ENCODE results near the gene SCARF2. TPM values are rescaled to one million over a fixed set of nuclear protein-coding genes. Genes with fewer than 3 reads are reported as not detected.

Gene SCARF2
- polyA plus RNA-seq, 2 of the 4 experiments (the other 2 are of a cell fraction): 0.35 to 0.66 TPM

DNA sequence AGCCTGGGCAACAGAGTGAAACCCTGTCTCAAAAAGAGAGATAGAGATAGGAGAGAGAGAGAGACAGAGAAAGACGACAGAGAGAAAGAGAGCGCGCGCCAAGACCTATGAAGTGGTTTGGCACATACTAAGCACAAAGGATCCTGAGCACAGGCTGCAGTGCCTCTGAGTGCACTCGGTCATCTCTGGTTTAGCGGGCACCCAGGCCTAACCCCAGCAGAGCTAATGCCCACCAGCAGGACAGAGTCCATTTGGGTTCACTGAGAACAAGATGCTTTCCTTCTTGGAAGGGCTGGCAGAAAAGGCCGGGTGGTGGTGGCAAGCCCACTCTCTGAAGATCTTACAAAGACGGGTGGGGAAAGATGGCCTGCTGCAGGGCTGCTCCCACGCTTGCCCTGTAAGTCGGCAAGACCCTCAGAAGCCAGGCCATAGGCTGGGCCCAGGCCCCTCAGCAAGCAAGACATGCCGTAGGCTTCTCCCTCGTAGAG is 3.3 kb downstream of the SCARF2 start:
- Histone ChIP-seq H3K4me2 (no peak overlapping the region), H3K4me1 (peaks cover 5% of the 10 kb centered on the region; the same call in 1 of the 3 replicates), H3K9me3 (no peaks in the 10 kb centered on the region), H3K27ac (no peak overlapping the region), H3K4me3 (no peak overlapping the region)
- 92% methylated on average over 10 of the region's 12 CpGs for WGBS (ENCODE audit: missing lambda C conversion rate)
- no peak for ATAC-seq
- ChIA-PET POLR2A (interaction anchor here (1.1 kb wide), 1 partner anchor 61 kb away, joined by 3 read pairs; the partner anchor contains the start of gene KLHL22), CTCF (interaction anchor here (1.4 to 1.5 kb wide), 2 partner anchors 16 to 22 kb away, joined by 4 to 5 read pairs; no protein-coding TSS in a partner anchor)
- TF ChIP-seq RFX5 (IDR thresholded peaks at IDR 0.05) (no peak), CHD4 (IDR thresholded peaks at IDR 0.05; ENCODE audit: borderline replicate concordance) (no peak), FOSB (CRISPR knock-in tag; IDR thresholded peaks at IDR 0.05) (no peak), JUNB (IDR thresholded peaks at IDR 0.05) (no peak), ESRRA (IDR thresholded peaks at IDR 0.05; ENCODE audit: borderline replicate concordance, low read length) (no peak), NPAS2 (CRISPR knock-in tag; IDR thresholded peaks at IDR 0.05; ENCODE audit: borderline replicate concordance) (no peak), HDAC2 (IDR thresholded peaks at IDR 0.05) (no peak), RARB (CRISPR knock-in tag; IDR thresholded peaks at IDR 0.05) (no peak), ZC3H11A (IDR thresholded peaks at IDR 0.05) (no peak), HEYL (CRISPR knock-in tag; IDR thresholded peaks at IDR 0.05) (no peak), GATA3 (IDR thresholded peaks at IDR 0.05; ENCODE audit: borderline replicate concordance) (no peak), HOXB13 (CRISPR knock-in tag; IDR thresholded peaks at IDR 0.05; ENCODE audit: low read depth) (no peak), BHLHE40 (IDR thresholded peaks at IDR 0.05; ENCODE audit: low read depth, low read length) (no peak)
- TF ChIP-seq, protein P1, sequence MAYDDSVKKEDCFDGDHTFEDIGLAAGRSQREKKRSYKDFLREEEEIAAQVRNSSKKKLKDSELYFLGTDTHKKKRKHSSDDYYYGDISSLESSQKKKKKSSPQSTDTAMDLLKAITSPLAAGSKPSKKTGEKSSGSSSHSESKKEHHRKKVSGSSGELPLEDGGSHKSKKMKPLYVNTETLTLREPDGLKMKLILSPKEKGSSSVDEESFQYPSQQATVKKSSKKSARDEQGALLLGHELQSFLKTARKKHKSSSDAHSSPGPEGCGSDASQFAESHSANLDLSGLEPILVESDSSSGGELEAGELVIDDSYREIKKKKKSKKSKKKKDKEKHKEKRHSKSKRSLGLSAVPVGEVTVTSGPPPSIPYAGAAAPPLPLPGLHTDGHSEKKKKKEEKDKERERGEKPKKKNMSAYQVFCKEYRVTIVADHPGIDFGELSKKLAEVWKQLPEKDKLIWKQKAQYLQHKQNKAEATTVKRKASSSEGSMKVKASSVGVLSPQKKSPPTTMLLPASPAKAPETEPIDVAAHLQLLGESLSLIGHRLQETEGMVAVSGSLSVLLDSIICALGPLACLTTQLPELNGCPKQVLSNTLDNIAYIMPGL (CRISPR knock-in tag; IDR thresholded peaks at IDR 0.05; ENCODE audit: borderline replicate concordance): no peak
- TF ChIP-seq, protein P2, sequence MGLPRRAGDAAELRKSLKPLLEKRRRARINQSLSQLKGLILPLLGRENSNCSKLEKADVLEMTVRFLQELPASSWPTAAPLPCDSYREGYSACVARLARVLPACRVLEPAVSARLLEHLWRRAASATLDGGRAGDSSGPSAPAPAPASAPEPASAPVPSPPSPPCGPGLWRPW (IDR thresholded peaks at IDR 0.05): no peak
- TF ChIP-seq, protein P3, sequence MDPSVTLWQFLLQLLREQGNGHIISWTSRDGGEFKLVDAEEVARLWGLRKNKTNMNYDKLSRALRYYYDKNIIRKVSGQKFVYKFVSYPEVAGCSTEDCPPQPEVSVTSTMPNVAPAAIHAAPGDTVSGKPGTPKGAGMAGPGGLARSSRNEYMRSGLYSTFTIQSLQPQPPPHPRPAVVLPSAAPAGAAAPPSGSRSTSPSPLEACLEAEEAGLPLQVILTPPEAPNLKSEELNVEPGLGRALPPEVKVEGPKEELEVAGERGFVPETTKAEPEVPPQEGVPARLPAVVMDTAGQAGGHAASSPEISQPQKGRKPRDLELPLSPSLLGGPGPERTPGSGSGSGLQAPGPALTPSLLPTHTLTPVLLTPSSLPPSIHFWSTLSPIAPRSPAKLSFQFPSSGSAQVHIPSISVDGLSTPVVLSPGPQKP (IDR thresholded peaks at IDR 0.05; ENCODE audit: low read depth, low read length): no peak
- TF ChIP-seq, protein P4, sequence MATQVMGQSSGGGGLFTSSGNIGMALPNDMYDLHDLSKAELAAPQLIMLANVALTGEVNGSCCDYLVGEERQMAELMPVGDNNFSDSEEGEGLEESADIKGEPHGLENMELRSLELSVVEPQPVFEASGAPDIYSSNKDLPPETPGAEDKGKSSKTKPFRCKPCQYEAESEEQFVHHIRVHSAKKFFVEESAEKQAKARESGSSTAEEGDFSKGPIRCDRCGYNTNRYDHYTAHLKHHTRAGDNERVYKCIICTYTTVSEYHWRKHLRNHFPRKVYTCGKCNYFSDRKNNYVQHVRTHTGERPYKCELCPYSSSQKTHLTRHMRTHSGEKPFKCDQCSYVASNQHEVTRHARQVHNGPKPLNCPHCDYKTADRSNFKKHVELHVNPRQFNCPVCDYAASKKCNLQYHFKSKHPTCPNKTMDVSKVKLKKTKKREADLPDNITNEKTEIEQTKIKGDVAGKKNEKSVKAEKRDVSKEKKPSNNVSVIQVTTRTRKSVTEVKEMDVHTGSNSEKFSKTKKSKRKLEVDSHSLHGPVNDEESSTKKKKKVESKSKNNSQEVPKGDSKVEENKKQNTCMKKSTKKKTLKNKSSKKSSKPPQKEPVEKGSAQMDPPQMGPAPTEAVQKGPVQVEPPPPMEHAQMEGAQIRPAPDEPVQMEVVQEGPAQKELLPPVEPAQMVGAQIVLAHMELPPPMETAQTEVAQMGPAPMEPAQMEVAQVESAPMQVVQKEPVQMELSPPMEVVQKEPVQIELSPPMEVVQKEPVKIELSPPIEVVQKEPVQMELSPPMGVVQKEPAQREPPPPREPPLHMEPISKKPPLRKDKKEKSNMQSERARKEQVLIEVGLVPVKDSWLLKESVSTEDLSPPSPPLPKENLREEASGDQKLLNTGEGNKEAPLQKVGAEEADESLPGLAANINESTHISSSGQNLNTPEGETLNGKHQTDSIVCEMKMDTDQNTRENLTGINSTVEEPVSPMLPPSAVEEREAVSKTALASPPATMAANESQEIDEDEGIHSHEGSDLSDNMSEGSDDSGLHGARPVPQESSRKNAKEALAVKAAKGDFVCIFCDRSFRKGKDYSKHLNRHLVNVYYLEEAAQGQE (IDR thresholded peaks at IDR 0.05): no peak
- DNase-seq (ENCODE audit: low read depth in 1 of 2, low spot score in 1 of 2): no peak
- no peak for FAIRE-seq

DNA sequence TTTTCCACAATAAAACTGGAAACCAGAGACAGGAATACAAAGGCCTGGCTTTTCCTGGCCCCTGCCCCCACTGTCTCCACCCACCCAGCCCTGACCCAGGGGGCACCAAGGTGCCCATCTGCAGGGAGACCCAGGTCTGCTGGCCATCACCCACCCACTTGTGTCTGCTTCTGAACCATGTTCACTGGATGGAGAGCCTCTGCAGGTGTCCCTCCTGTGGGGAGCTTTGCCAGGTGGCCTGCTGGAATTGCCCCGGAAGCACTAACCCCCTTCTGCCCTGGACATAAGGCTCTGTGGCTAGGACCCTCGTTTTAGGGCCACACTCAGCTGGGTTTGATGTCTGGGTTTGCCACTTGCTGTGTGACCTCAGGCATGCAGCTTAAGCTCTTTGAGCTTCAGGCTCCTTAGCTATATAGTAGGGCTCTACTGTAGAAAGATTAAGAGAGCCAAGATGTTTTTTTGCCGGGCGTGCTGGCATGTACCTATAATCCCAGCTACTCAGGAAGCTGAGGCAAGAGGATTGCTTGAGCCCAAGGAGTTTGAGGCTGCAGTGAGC is 3.9 kb downstream of the SCARF2 start:
- no peak overlapping the region for H3K27ac ChIP-seq
- FAIRE-seq (no peak), ATAC-seq (no peak), DNase-seq (ENCODE audit: low read depth in 1 of 2, low spot score in 1 of 2) (no peak)
- 100% methylated on average over 1 of the region's 4 CpGs for WGBS (ENCODE audit: missing lambda C conversion rate)
- peaks cover 5% of the 10 kb centered on the region; the same call in 1 of the 3 replicates for H3K4me1 ChIP-seq
- ChIA-PET POLR2A (interaction anchor here (1.1 kb wide), 1 partner anchor 62 kb away, joined by 3 read pairs; the partner anchor contains the start of gene KLHL22), CTCF (interaction anchor here (1.4 to 1.5 kb wide), 2 partner anchors 16 to 22 kb away, joined by 4 to 5 read pairs; no protein-coding TSS in a partner anchor)
- no peak overlapping the region for H3K4me2 ChIP-seq
- TF ChIP-seq HOXB5 (CRISPR knock-in tag; IDR thresholded peaks at IDR 0.05) (no peak), ZFP36 (IDR thresholded peaks at IDR 0.05; ENCODE audit: borderline replicate concordance, partially characterized antibody) (no peak), CHD2 (IDR thresholded peaks at IDR 0.05; ENCODE audit: low read length, partially characterized antibody) (no peak), RNF2 (IDR thresholded peaks at IDR 0.05; ENCODE audit: borderline replicate concordance, low read depth) (no peak), NPAS2 (CRISPR knock-in tag; IDR thresholded peaks at IDR 0.05; ENCODE audit: borderline replicate concordance) (no peak), JUN (IDR thresholded peaks at IDR 0.05) (no peak)
- TF ChIP-seq, protein P5, sequence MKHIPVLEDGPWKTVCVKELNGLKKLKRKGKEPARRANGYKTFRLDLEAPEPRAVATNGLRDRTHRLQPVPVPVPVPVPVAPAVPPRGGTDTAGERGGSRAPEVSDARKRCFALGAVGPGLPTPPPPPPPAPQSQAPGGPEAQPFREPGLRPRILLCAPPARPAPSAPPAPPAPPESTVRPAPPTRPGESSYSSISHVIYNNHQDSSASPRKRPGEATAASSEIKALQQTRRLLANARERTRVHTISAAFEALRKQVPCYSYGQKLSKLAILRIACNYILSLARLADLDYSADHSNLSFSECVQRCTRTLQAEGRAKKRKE (CRISPR knock-in tag; IDR thresholded peaks at IDR 0.05; ENCODE audit: low read depth): no peak
- TF ChIP-seq, protein P6, sequence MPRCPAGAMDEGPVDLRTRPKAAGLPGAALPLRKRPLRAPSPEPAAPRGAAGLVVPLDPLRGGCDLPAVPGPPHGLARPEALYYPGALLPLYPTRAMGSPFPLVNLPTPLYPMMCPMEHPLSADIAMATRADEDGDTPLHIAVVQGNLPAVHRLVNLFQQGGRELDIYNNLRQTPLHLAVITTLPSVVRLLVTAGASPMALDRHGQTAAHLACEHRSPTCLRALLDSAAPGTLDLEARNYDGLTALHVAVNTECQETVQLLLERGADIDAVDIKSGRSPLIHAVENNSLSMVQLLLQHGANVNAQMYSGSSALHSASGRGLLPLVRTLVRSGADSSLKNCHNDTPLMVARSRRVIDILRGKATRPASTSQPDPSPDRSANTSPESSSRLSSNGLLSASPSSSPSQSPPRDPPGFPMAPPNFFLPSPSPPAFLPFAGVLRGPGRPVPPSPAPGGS (IDR thresholded peaks at IDR 0.05): no peak
- H3K4me3 ChIP-seq: no peak overlapping the region
- H3K9me3 ChIP-seq: no peaks in the 10 kb centered on the region
